K562 (cell line): ENCODE results near the gene HES5. TPM values are rescaled to one million over a fixed set of nuclear protein-coding genes. Genes with fewer than 3 reads are reported as not detected.

Experiments used
- ATAC-seq: fragments of 200-7000 bp; cut with Tn5 transposase; 3 replicates; pipeline ENCODE4 v1.9.1; 2020; ENCODE audit warnings: moderate library complexity
- BruUV-seq: library from RNA; stranded (reverse); fragments of 400-500 nt; replicated peaks from 2 replicates; lab custom pipeline; 2021; lab: Mats Ljungman, UMichigan
- CTCF ChIA-PET: fragments of 300-600 bp; formaldehyde crosslinking; extraction: SDS; loops from one replicate; lab custom pipeline; 2021; ENCODE audit warnings: low intra/inter-chr PET ratio; lab: Yijun Ruan, JAX
- POLR2A ChIA-PET: fragments of 300-600, 350-650 bp; sonication (Branson Sonifier 250); formaldehyde crosslinking; extraction: SDS; loops from one replicate; lab custom pipeline; 2021; ENCODE audit warnings: antibody characterized with exemption, inconsistent platforms; lab: Yijun Ruan, JAX
- DNase-seq, 4 experiments: peaks; one replicate each; pipeline versions ENCODE4 v3.0.0 to v3.0.0-alpha.2; 2011 to 2018; ENCODE audit warnings: low spot score in 3 of 4, mixed read lengths in 3 of 4; ENCODE audit errors: extremely low read depth in 1 of 4
- FAIRE-seq: peaks from 2 replicates; lab custom pipeline; 2011; peaks lifted over from hg19 to GRCh38; lab: Jason Lieb, UNC
- H2AFZ ChIP-seq: 2 replicates; pipeline ENCODE4 v1.6.0; 2011; ENCODE audit warnings: low read depth, low read length, control low read depth, inconsistent platforms
- H3K27ac ChIP-seq: fragments of 200-600 bp; 3 replicates; pipeline ENCODE4 v1.8.0; 2011; ENCODE audit warnings: low read depth, mild to moderate bottlenecking, control low read depth, inconsistent platforms, low read length, moderate library complexity, mixed read lengths; ENCODE audit errors: extremely low read depth
- H3K27me3 ChIP-seq, 2 experiments: fragments of 300-600 bp in 1 of 2; 2 replicates in 1 of 2; 3 replicates in 1 of 2; pipeline versions ENCODE4 v1.6.0 to v1.8.0; 2011; ENCODE audit warnings: inconsistent platforms in 2 of 2, low read length in 2 of 2, mild to moderate bottlenecking in 1 of 2, mixed read lengths in 1 of 2, moderate library complexity in 1 of 2; ENCODE audit not compliant: control insufficient read depth in 2 of 2, insufficient read depth in 2 of 2
- H3K36me3 ChIP-seq: fragments of 300-600 bp; 3 replicates; pipeline ENCODE4 v1.8.0; 2011; ENCODE audit warnings: mild to moderate bottlenecking, low read length, inconsistent platforms; ENCODE audit not compliant: control insufficient read depth, insufficient read depth
- H3K4me1 ChIP-seq, 2 experiments: fragments of 200-600 bp in 1 of 2; replicated peaks in 1 of 2; 2 replicates in 1 of 2; 3 replicates in 1 of 2; pipeline versions ENCODE4 v1.5.1 to v1.8.0; 2011; ENCODE audit warnings: inconsistent platforms in 2 of 2, low read length in 2 of 2, mild to moderate bottlenecking in 1 of 2, mixed read lengths in 1 of 2, moderate library complexity in 1 of 2; ENCODE audit not compliant: control insufficient read depth in 2 of 2, insufficient read depth in 2 of 2
- H3K4me2 ChIP-seq: 2 replicates; pipeline ENCODE4 v1.6.1; 2011; ENCODE audit warnings: low read length, control low read depth, inconsistent platforms, mixed read lengths; ENCODE audit not compliant: insufficient read depth
- H3K4me3 ChIP-seq: fragments of 200-600 bp; sonication (generic), shearing (Covaris generic); 2 replicates; pipeline ENCODE4 v1.5.1; 2016; ENCODE audit warnings: control low read depth, inconsistent platforms
- H3K79me2 ChIP-seq: fragments of 200-600 bp; 3 replicates; pipeline ENCODE4 v1.8.0; 2011; ENCODE audit warnings: low read length, inconsistent platforms; ENCODE audit not compliant: control insufficient read depth, insufficient read depth
- H3K9ac ChIP-seq, 2 experiments: 2 replicates each; pipeline versions ENCODE4 v1.6.0 to v1.6.1; 2011; ENCODE audit warnings: low read depth in 2 of 2, low read length in 2 of 2, control low read depth in 1 of 2, inconsistent platforms in 1 of 2, mild to moderate bottlenecking in 1 of 2, mixed read lengths in 1 of 2; ENCODE audit not compliant: insufficient read depth in 1 of 2
- H3K9me1 ChIP-seq: one replicate; pipeline ENCODE4 v1.6.0; 2011; ENCODE audit warnings: inconsistent platforms, mild to moderate bottlenecking, low read length, moderate library complexity; ENCODE audit not compliant: control insufficient read depth, insufficient read depth
- H3K9me3 ChIP-seq: replicated peaks from 2 replicates; pipeline ENCODE4 v1.5.1; 2011; ENCODE audit warnings: low read depth, low read length, inconsistent platforms; ENCODE audit not compliant: control insufficient read depth, insufficient read depth
- H4K20me1 ChIP-seq: replicated peaks from 2 replicates; pipeline ENCODE4 v1.6.1; 2011; ENCODE audit warnings: low read length, inconsistent platforms, mixed read lengths; ENCODE audit not compliant: control insufficient read depth, insufficient read depth
- ARID2 ChIP-seq: fragments of 450-650 bp; IDR thresholded peaks from 2 replicates; pipeline ENCODE4 v1.6.1; 2017; ENCODE audit warnings: antibody characterized with exemption, mild to moderate bottlenecking
- ATF7 ChIP-seq: fragments of 450-650 bp; IDR thresholded peaks from 2 replicates; pipeline ENCODE4 v1.7.1; 2014; ENCODE audit warnings: mild to moderate bottlenecking, moderate library complexity
- CBFA2T3 ChIP-seq: fragments of 450-650 bp; IDR thresholded peaks from 2 replicates; pipeline ENCODE4 v1.6.1; 2017
- E2F6 ChIP-seq, 2 experiments: IDR thresholded peaks; 2 replicates each; pipeline ENCODE4 v1.6.1; 2011; ENCODE audit warnings: borderline replicate concordance in 1 of 2, control low read depth in 1 of 2, low read depth in 1 of 2, low read length in 1 of 2, mild to moderate bottlenecking in 1 of 2, mixed read lengths in 1 of 2, moderate library complexity in 1 of 2; ENCODE audit not compliant: insufficient read depth in 1 of 2, insufficient read length in 1 of 2, poor library complexity in 1 of 2, severe bottlenecking in 1 of 2; ENCODE audit errors: extremely low read depth in 1 of 2
- EGR1 ChIP-seq: fragments of 450-650 bp; conservative IDR thresholded peaks from 2 replicates; pipeline ENCODE4 v1.6.1; 2017; ENCODE audit warnings: mild to moderate bottlenecking
- FOXK1 ChIP-seq: sonication (generic); formaldehyde crosslinking; IDR thresholded peaks from 2 replicates; pipeline ENCODE4 v1.8.0; 2022; ENCODE audit warnings: missing genetic modification reagents, mild to moderate bottlenecking, borderline replicate concordance
- FOXP1 ChIP-seq: sonication (generic); formaldehyde crosslinking; IDR thresholded peaks from 2 replicates; pipeline ENCODE4 v1.8.0; 2022; ENCODE audit warnings: mild to moderate bottlenecking, missing genetic modification reagents
- HDAC6 ChIP-seq: IDR thresholded peaks from 2 replicates; pipeline ENCODE4 v1.6.1; 2012; ENCODE audit warnings: low read depth, mild to moderate bottlenecking, control low read depth, inconsistent platforms, low read length, moderate library complexity
- ILK ChIP-seq: fragments of 450-650 bp; IDR thresholded peaks from 2 replicates; pipeline ENCODE4 v1.6.1; 2016; ENCODE audit warnings: missing genetic modification characterization, low read depth, mild to moderate bottlenecking, missing compliant biosample characterization, moderate library complexity, borderline replicate concordance
- MCM5 ChIP-seq: fragments of 450-650 bp; IDR thresholded peaks from 2 replicates; pipeline ENCODE4 v1.6.1; 2016; ENCODE audit warnings: low read depth
- NELFE ChIP-seq: IDR thresholded peaks from 2 replicates; pipeline ENCODE4 v1.6.1; 2011; ENCODE audit warnings: mild to moderate bottlenecking; ENCODE audit not compliant: insufficient read depth, insufficient read length
- PURB ChIP-seq: sonication (generic); formaldehyde crosslinking; IDR thresholded peaks from 2 replicates; pipeline ENCODE4 v1.9.0; 2021; ENCODE audit warnings: low read depth, mild to moderate bottlenecking, missing genetic modification reagents
- SP1 ChIP-seq: sonication (generic); formaldehyde crosslinking; IDR thresholded peaks from 2 replicates; pipeline ENCODE4 v1.8.1; 2022; ENCODE audit warnings: mild to moderate bottlenecking, missing genetic modification reagents
- SP2 ChIP-seq: IDR thresholded peaks from 2 replicates; pipeline ENCODE4 v1.6.1; 2011; ENCODE audit warnings: mild to moderate bottlenecking, low read depth, low read length, moderate library complexity; ENCODE audit not compliant: poor library complexity, severe bottlenecking; ENCODE audit errors: extremely low read depth
- ZKSCAN8 ChIP-seq: fragments of 200-800 bp; sonication (Bioruptor generic); IDR thresholded peaks from 2 replicates; pipeline ENCODE4 v1.6.1; 2016; ENCODE audit warnings: missing genetic modification characterization, missing compliant biosample characterization
- ZNF551 ChIP-seq: fragments of 250-450 bp; sonication (Bioruptor Pico); IDR thresholded peaks from 2 replicates; pipeline ENCODE4 v1.5.0; 2021; ENCODE audit warnings: mild to moderate bottlenecking, moderate library complexity
- ZNF785 ChIP-seq: fragments of 250-450 bp; sonication (Bioruptor Pico); IDR thresholded peaks from 2 replicates; pipeline ENCODE4 v1.4.0; 2020; ENCODE audit warnings: mild to moderate bottlenecking
- WGBS: fragments of 100-300 bp; shearing (Covaris generic); methylation state at CpG from one replicate; pipeline ENCODE4 v1.1.6; 2016; ENCODE audit warnings: low coverage, mixed read lengths; ENCODE audit not compliant: insufficient coverage; ENCODE audit errors: missing lambda C conversion rate; 5-methylcytosine and 5-hydroxymethylcytosine counted together
- in situ Hi-C: fragments of 300-500 bp; cut with MboI; formaldehyde crosslinking; loops from 4 replicates; pipeline ENCODE4 v1.15.0; 2018; ENCODE audit warnings: inconsistent platforms, mixed read lengths
- intact Hi-C: fragments of 100-400 bp; cut with micrococcal nuclease; formaldehyde crosslinking; loops from 2 replicates; pipeline ENCODE4 v1.14.2; 2022
- polyA plus RNA-seq, 8 experiments: library from polyadenylated mRNA; depleted of rRNA in 4 of 8; stranded (reverse) in 5 of 8; unstranded in 3 of 8; fragments of >200 nt; fragmentation: Nextera tagmentation in 2 of 8; fragmentation: Illumina TruSeq in 1 of 8; extraction: Ambion mirVana in 2 of 8; extraction: Trizol in 1 of 8; gene quantifications; 2 replicates each; pipeline versions ENCODE4 v1.2.1 to v1.2.3, GENCODE V29; 2011 to 2014; ENCODE audit warnings: inconsistent platforms in 1 of 8, missing spikeins in 1 of 8
- total RNA-seq, 7 experiments: library from RNA; depleted of rRNA in 6 of 7; stranded (reverse); fragments of >200 nt in 6 of 7; fragmentation: Illumina TruSeq in 2 of 7; extraction: Trizol in 2 of 7; gene quantifications; 2 replicates each; pipeline versions ENCODE4 v1.2.1 to v1.2.3, GENCODE V29; 2011 to 2021; ENCODE audit warnings: low replicate concordance in 1 of 7

The HES5 gene
- total and polyA plus RNA-seq, 9 of the 15 experiments (the other 6 are each of a cell fraction or from before 2014, with no cell fraction given) = not detected

- BruUV-seq = no TSS peak
- Histone ChIP-seq H3K27me3 (peaks cover 40 to 71% of the 10 kb centered on the region in 2 experiments; a peak in 4 of 5 replicates), H3K4me3 (no peak overlapping the region), H4K20me1 (peaks cover 6% of the 10 kb centered on the region; the same call in 1 of the 2 replicates), H3K4me2 (no peak overlapping the region), H3K36me3 (no peaks in the 10 kb centered on the region), H3K79me2 (no peaks in the 10 kb centered on the region), H3K9ac (peak overlapping the region in 1 of 2 experiments; percentile 28; a peak in 1 of 4 replicates), H3K4me1 (peaks cover 0 to 67% of the 10 kb centered on the region in 2 experiments; a peak in 3 of 5 replicates), H3K9me1 (no peaks in the 10 kb centered on the region), H3K27ac (no peak overlapping the region), H2AFZ (no peak overlapping the region), H3K9me3 (no peaks in the 10 kb centered on the region)
- ChIA-PET CTCF (no interaction called here), POLR2A (interaction anchor here (1.0 to 1.5 kb wide), 3 partner anchors 9 to 117 kb away, joined by 3 to 4 read pairs (median 3); partner anchors contain the start of gene PANK4)
- 5% methylated on average over 17 of the region's 18 CpGs for WGBS
- ATAC-seq (no peak), FAIRE-seq (peak; percentile 44), DNase-seq (peak in 1 of 4 experiments; percentile 40)
- TF ChIP-seq ZNF551 (CRISPR knock-in tag) (no peak), SP2 (no peak), CBFA2T3 (0 out of 2 replicates have a peak, but pooled peaks have one; percentile 3), FOXK1 (no peak), ZNF785 (CRISPR knock-in tag) (no peak), ATF7 (no peak), ILK (tag) (no peak), HDAC6 (no peak), NELFE (no peak), EGR1 (0 out of 2 replicates have a peak, but pooled peaks have one; percentile 20), MCM5 (no peak), FOXP1 (CRISPR knock-in tag) (no peak), PURB (CRISPR knock-in tag) (no peak), ARID2 (no peak), SP1 (CRISPR knock-in tag) (no peak), E2F6 (IDR thresholded peaks at IDR 0.05; ENCODE audit: borderline replicate concordance in 1 of 2, extremely low read depth in 1 of 2, insufficient read depth in 1 of 2, insufficient read length in 1 of 2, low read depth in 1 of 2, low read length in 1 of 2, poor library complexity in 1 of 2, severe bottlenecking in 1 of 2) (no peak), ZKSCAN8 (CRISPR knock-in tag) (peak; percentile 77; the same call in 1 of the 2 replicates)
- intact Hi-C loops = no loop called here
- in situ Hi-C loops = loop anchor here (5.0 to 25.0 kb wide), 2 partner anchors 123 to 348 kb away; partner anchors contain the start of genes FAAP20 and PEX10
These were observed 4.8 kb upstream of the HES5 start for GRCh38 chr1:2534687-2535441.
